DND-41 (cell line): ENCODE data around the gene ZNF462.
"Not testable (repeated sequence)": the region's sequence is repeated elsewhere in the genome, so short reads cannot be mapped to it uniquely, and the experiment has no call there.

Experiments
- ATAC-seq: fragments of 200-7000 bp; cut with Tn5 transposase; 3 replicates; pipeline ENCODE4 v1.9.1; 2021; ENCODE audit warnings: low read depth; ENCODE audit not compliant: insufficient read depth
- DNase-seq: peaks from one replicate; pipeline ENCODE4 v3.0.0-alpha.2; 2020
- H2AFZ ChIP-seq: 2 replicates; pipeline ENCODE4 v1.6.0; 2012; ENCODE audit warnings: low read depth, low read length
- H3K27ac ChIP-seq: 2 replicates; pipeline ENCODE4 v1.5.1; 2012; ENCODE audit warnings: low read length, inconsistent platforms
- H3K27me3 ChIP-seq: fragments of 200-600 bp; sonication (generic); 2 replicates; pipeline ENCODE4 v1.6.0; 2012; ENCODE audit warnings: low read length, mild to moderate bottlenecking, inconsistent platforms; ENCODE audit not compliant: insufficient read depth, poor library complexity
- H3K36me3 ChIP-seq: 2 replicates; pipeline ENCODE4 v1.5.1; 2012; ENCODE audit warnings: low read length, inconsistent platforms; ENCODE audit not compliant: insufficient read depth
- H3K4me1 ChIP-seq: 2 replicates; pipeline ENCODE4 v1.5.1; 2012; ENCODE audit warnings: mild to moderate bottlenecking, low read length; ENCODE audit not compliant: insufficient read depth
- H3K4me2 ChIP-seq: 2 replicates; pipeline ENCODE4 v1.6.0; 2012; ENCODE audit warnings: mild to moderate bottlenecking, moderate library complexity, low read length, inconsistent platforms; ENCODE audit not compliant: insufficient read depth
- H3K4me3 ChIP-seq, 2 experiments: fragments of 200-600 bp in 1 of 2; shearing (Covaris generic) in 1 of 2; 2 replicates each; pipeline ENCODE4 v1.5.1; 2012 to 2016; ENCODE audit warnings: inconsistent platforms in 2 of 2, low read length in 2 of 2, mild to moderate bottlenecking in 2 of 2, low read depth in 1 of 2, moderate library complexity in 1 of 2
- H3K79me2 ChIP-seq: 2 replicates; pipeline ENCODE4 v1.6.0; 2012; ENCODE audit warnings: low read length, inconsistent platforms; ENCODE audit not compliant: insufficient read depth
- H3K9ac ChIP-seq: 2 replicates; pipeline ENCODE4 v1.6.0; 2012; ENCODE audit warnings: low read depth, mild to moderate bottlenecking, inconsistent platforms, low read length, moderate library complexity
- H3K9me3 ChIP-seq: 2 replicates; pipeline ENCODE4 v1.5.1; 2012; ENCODE audit warnings: low read length, moderate library complexity, mild to moderate bottlenecking, inconsistent platforms; ENCODE audit not compliant: insufficient read depth, severe bottlenecking
- H4K20me1 ChIP-seq: 2 replicates; pipeline ENCODE4 v1.6.0; 2012; ENCODE audit warnings: low read length; ENCODE audit not compliant: insufficient read depth
- EZH2 ChIP-seq: IDR thresholded peaks from 3 replicates; pipeline ENCODE4 v1.6.1; 2012; ENCODE audit warnings: borderline replicate concordance, low read depth, mild to moderate bottlenecking, moderate library complexity, low read length, inconsistent platforms; ENCODE audit not compliant: severe bottlenecking
- TF ChIP-seq, protein P1 (sequence below): IDR thresholded peaks from 2 replicates; pipeline ENCODE4 v1.5.1; 2012; ENCODE audit warnings: borderline replicate concordance, low read length, moderate library complexity, mild to moderate bottlenecking; ENCODE audit not compliant: poor library complexity, severe bottlenecking; ENCODE audit errors: extremely low read depth

The ZNF462 gene

DNA sequence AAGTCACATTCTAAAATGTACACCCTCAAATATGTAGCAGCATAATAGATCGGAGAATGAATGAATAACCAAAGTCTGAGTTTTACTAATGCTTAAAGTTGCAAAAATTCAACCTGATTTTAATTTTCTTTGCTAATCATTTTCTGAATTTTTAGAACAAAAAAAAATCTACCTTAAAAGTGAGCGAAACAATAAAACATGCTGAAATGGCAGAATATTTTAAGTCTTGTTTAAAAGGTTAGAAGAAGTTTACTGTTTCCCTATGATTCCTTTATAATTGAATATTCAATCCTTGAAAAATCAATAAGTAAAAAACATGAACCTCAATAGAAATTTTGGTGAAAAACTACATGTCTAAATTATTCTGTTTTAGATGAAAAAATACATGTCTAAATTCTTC lies 27.1 kb upstream of the ZNF462 start:
- no peak overlapping the region for H3K27ac ChIP-seq
- no peaks in the 10 kb centered on the region for H4K20me1 ChIP-seq
- H3K36me3 ChIP-seq: no peaks in the 10 kb centered on the region
- H3K9me3 ChIP-seq: no peaks in the 10 kb centered on the region
- no peak overlapping the region for H3K4me3 ChIP-seq
- H3K27me3 ChIP-seq: no peaks in the 10 kb centered on the region
- H3K79me2 ChIP-seq: no peaks in the 10 kb centered on the region
- no peaks in the 10 kb centered on the region for H3K4me1 ChIP-seq
- DNase-seq (no peak), ATAC-seq (no peak)
- H3K4me2 ChIP-seq: no peak overlapping the region
- no peak overlapping the region for H3K9ac ChIP-seq
- no peak for TF ChIP-seq EZH2
- TF ChIP-seq, protein P1, sequence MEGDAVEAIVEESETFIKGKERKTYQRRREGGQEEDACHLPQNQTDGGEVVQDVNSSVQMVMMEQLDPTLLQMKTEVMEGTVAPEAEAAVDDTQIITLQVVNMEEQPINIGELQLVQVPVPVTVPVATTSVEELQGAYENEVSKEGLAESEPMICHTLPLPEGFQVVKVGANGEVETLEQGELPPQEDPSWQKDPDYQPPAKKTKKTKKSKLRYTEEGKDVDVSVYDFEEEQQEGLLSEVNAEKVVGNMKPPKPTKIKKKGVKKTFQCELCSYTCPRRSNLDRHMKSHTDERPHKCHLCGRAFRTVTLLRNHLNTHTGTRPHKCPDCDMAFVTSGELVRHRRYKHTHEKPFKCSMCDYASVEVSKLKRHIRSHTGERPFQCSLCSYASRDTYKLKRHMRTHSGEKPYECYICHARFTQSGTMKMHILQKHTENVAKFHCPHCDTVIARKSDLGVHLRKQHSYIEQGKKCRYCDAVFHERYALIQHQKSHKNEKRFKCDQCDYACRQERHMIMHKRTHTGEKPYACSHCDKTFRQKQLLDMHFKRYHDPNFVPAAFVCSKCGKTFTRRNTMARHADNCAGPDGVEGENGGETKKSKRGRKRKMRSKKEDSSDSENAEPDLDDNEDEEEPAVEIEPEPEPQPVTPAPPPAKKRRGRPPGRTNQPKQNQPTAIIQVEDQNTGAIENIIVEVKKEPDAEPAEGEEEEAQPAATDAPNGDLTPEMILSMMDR: no peak
- H2AFZ ChIP-seq: no peak overlapping the region

DNA sequence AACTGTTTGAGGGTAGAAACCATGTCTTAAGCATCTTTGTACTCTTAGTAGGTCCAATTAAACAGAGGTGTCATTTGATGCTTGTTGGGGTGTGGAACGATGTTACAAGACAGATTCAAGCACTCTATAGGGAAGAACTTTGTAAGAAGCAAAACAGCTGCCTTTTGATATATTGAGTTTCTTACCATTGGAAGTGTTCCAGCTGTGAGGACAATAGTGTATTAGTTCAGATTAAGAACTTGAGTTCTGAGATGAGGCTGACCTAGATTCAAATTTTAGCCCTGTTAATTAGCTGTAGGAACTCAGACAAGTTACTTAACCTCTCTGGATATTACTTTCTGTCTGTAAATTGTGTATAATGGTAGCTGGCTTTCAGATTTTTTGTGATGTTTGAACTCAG lies 19.6 kb upstream of the ZNF462 start:
- no peak overlapping the region for H3K4me2 ChIP-seq
- H3K9ac ChIP-seq: no peak overlapping the region
- no peaks in the 10 kb centered on the region for H3K79me2 ChIP-seq
- H3K27ac ChIP-seq: no peak overlapping the region
- no peak overlapping the region for H3K4me3 ChIP-seq
- no peaks in the 10 kb centered on the region for H4K20me1 ChIP-seq
- ATAC-seq (no peak), DNase-seq (no peak)
- no peaks in the 10 kb centered on the region for H3K4me1 ChIP-seq
- no peak overlapping the region for H2AFZ ChIP-seq
- H3K36me3 ChIP-seq: no peaks in the 10 kb centered on the region
- no peaks in the 10 kb centered on the region for H3K9me3 ChIP-seq
- TF ChIP-seq EZH2: no peak
- TF ChIP-seq, protein P1: no peak
- H3K27me3 ChIP-seq: no peaks in the 10 kb centered on the region

DNA sequence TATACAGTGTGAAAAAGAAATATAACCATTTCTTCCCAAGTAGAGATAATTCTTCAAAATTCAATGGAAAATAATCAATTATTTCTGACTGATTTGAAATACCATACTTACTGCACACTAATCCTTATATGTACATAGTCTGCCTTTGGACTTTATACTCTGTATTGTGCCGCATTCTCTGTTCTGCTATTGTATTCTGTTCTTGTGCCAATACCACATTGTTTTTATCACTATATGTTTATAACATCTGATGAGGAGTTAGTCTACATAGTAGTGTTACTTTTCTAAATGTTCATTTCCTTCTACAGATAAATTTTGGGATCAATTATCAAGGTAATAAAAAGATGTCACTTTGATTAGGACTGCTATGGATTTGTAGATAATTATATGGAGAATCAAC lies 16.7 kb upstream of the ZNF462 start:
- no peaks in the 10 kb centered on the region for H3K27me3 ChIP-seq
- no peaks in the 10 kb centered on the region for H4K20me1 ChIP-seq
- no peaks in the 10 kb centered on the region for H3K36me3 ChIP-seq
- no peaks in the 10 kb centered on the region for H3K4me1 ChIP-seq
- H3K9me3 ChIP-seq: no peaks in the 10 kb centered on the region
- ATAC-seq (no peak), DNase-seq (no peak)
- no peak overlapping the region for H2AFZ ChIP-seq
- H3K27ac ChIP-seq: no peak overlapping the region
- H3K9ac ChIP-seq: no peak overlapping the region
- H3K4me3 ChIP-seq: no peak overlapping the region
- no peak overlapping the region for H3K4me2 ChIP-seq
- TF ChIP-seq EZH2: no peak
- TF ChIP-seq, protein P1: no peak
- H3K79me2 ChIP-seq: no peaks in the 10 kb centered on the region

DNA sequence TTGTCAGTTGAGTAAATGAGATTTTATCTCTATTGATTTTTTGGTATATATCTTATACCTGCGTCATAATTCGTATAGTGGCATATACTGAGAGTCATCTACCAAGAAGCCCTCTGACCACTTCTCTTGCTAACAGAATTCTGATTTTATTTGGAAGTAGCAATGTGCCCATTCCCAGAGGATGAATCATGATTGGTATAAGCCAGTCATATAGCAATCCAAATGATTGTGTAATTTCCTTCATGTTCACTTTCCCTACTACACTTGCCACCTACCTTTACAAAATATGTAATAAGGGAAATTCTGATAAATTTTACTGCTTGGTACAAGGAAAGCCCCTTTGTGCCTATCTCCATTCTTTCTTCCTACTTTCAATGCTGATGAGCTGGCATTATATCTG lies 16.1 kb upstream of the ZNF462 start:
- Histone ChIP-seq H3K4me2 (no peak overlapping the region), H2AFZ (no peak overlapping the region), H4K20me1 (no peaks in the 10 kb centered on the region), H3K4me1 (no peaks in the 10 kb centered on the region), H3K9me3 (no peaks in the 10 kb centered on the region), H3K27ac (no peak overlapping the region), H3K27me3 (no peaks in the 10 kb centered on the region), H3K79me2 (no peaks in the 10 kb centered on the region), H3K4me3 (no peak overlapping the region), H3K36me3 (no peaks in the 10 kb centered on the region), H3K9ac (no peak overlapping the region)
- no peak for ATAC-seq
- no peak for DNase-seq
- TF ChIP-seq EZH2: no peak
- TF ChIP-seq, protein P1: no peak

DNA sequence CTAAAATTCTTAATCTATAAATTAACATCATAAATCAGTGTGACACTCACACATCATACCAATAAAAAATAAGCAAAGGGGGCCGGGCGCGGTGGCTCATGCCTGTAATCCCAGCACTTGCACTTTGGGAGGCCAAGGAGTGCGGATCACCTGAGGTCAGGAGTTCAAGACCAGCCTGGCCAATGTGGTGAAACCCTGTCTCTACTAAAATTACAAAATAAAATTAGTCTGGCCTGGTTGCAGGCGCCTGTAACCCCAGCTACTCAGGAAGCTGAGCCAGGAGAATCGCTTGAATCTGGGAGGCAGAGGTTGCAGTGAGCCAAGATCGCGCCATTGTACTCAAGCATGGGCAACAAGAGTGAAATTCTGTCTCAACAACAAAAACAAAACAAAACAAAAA lies 11.3 kb upstream of the ZNF462 start:
- H3K27ac ChIP-seq, H3K4me3 ChIP-seq, H3K4me1 ChIP-seq, ATAC-seq, H4K20me1 ChIP-seq, H3K27me3 ChIP-seq, H2AFZ ChIP-seq, H3K79me2 ChIP-seq, H3K9ac ChIP-seq, H3K36me3 ChIP-seq, DNase-seq, H3K9me3 ChIP-seq, H3K4me2 ChIP-seq: not testable (repeated sequence)
